Neural cell (in vitro differentiated cells): ENCODE data around the gene CEP89. TPM values are rescaled to one million over a fixed set of nuclear protein-coding genes. Genes with fewer than 3 reads are reported as not detected.
"Not testable (repeated sequence)": the region's sequence is repeated elsewhere in the genome, so short reads cannot be mapped to it uniquely, and the experiment has no call there.

Experiments used
- H2AFZ ChIP-seq: fragments of 200-600, 300-800 bp; sonication (generic), shearing (Covaris generic); 2 replicates; pipeline ENCODE4 v1.6.0; 2014; ENCODE audit warnings: low read depth, mild to moderate bottlenecking, antibody characterized with exemption, low read length, moderate library complexity
- H3F3A ChIP-seq: fragments of 200-600 bp; shearing (Covaris generic); 2 replicates; pipeline ENCODE4 v1.6.1; 2016; ENCODE audit warnings: mild to moderate bottlenecking, moderate library complexity, mixed read lengths, antibody characterized with exemption, low read length; ENCODE audit not compliant: insufficient read depth, poor library complexity, severe bottlenecking
- H3K27ac ChIP-seq: fragments of 200-600, 300-800 bp; sonication (generic), shearing (Covaris generic); 2 replicates; pipeline ENCODE4 v1.5.1; 2014; ENCODE audit warnings: mild to moderate bottlenecking, low read length, moderate library complexity
- H3K27me3 ChIP-seq: fragments of 300-800, 200-600 bp; sonication (generic), shearing (Covaris generic); 2 replicates; pipeline ENCODE4 v1.6.0; 2014; ENCODE audit warnings: mild to moderate bottlenecking, low read depth, low read length, moderate library complexity; ENCODE audit not compliant: insufficient read depth
- H3K36me3 ChIP-seq: fragments of 300-800, 200-600 bp; sonication (generic), shearing (Covaris generic); 2 replicates; pipeline ENCODE4 v1.5.1; 2014; ENCODE audit warnings: mild to moderate bottlenecking, antibody characterized with exemption, low read length, moderate library complexity; ENCODE audit not compliant: insufficient read depth
- H3K4me2 ChIP-seq: fragments of 300-800, 200-600 bp; sonication (generic), shearing (Covaris generic); 2 replicates; pipeline ENCODE4 v1.6.0; 2014; ENCODE audit warnings: mild to moderate bottlenecking, low read length
- H3K4me3 ChIP-seq: fragments of 300-800, 200-600 bp; sonication (generic), shearing (Covaris generic); 2 replicates; pipeline ENCODE4 v1.5.1; 2014; ENCODE audit warnings: mild to moderate bottlenecking, low read length, moderate library complexity
- H3K79me2 ChIP-seq: fragments of 200-600 bp; shearing (Covaris generic); replicated peaks from 2 replicates; pipeline ENCODE4 v1.6.0; 2014; ENCODE audit warnings: mild to moderate bottlenecking, low read length, moderate library complexity; ENCODE audit not compliant: insufficient read depth
- H3K9ac ChIP-seq: fragments of 300-800, 200-600 bp; sonication (generic), shearing (Covaris generic); 2 replicates; pipeline ENCODE4 v1.6.1; 2016; ENCODE audit warnings: mild to moderate bottlenecking, low read length, mixed read lengths
- H3K9me2 ChIP-seq: fragments of 200-600 bp; shearing (Covaris generic); 2 replicates; pipeline ENCODE4 v1.6.1; 2016; ENCODE audit warnings: mild to moderate bottlenecking, low read length, mixed read lengths; ENCODE audit not compliant: insufficient read depth
- H3K9me3 ChIP-seq: fragments of 200-600, 300-800 bp; sonication (generic), shearing (Covaris generic); 2 replicates; pipeline ENCODE4 v1.6.1; 2016; ENCODE audit warnings: mild to moderate bottlenecking, mixed run types, low read length, moderate library complexity, mixed read lengths
- H4K20me1 ChIP-seq: fragments of 200-600 bp; shearing (Covaris generic); 2 replicates; pipeline ENCODE4 v1.6.1; 2016; ENCODE audit warnings: mild to moderate bottlenecking, mixed run types; ENCODE audit not compliant: insufficient read depth
- EP300 ChIP-seq: fragments of 450-650 bp; conservative IDR thresholded peaks from 2 replicates; pipeline ENCODE4 v1.6.1; 2014; ENCODE audit warnings: antibody characterized with exemption, mild to moderate bottlenecking, moderate library complexity; ENCODE audit not compliant: poor library complexity, severe bottlenecking
- EZH2 ChIP-seq: fragments of 200-600, 300-800 bp; shearing (Covaris generic), sonication (generic); IDR thresholded peaks from 2 replicates; pipeline ENCODE4 v1.6.1; 2014; ENCODE audit warnings: antibody characterized with exemption, low read length, borderline replicate concordance, mild to moderate bottlenecking; ENCODE audit not compliant: insufficient read depth, poor library complexity, severe bottlenecking
- MXI1 ChIP-seq: fragments of 450-650 bp; conservative IDR thresholded peaks from 2 replicates; pipeline ENCODE4 v1.6.1; 2014; ENCODE audit warnings: antibody characterized with exemption, mild to moderate bottlenecking; ENCODE audit not compliant: poor library complexity, severe bottlenecking
- POLR2AphosphoS5 ChIP-seq: IDR thresholded peaks from 2 replicates; pipeline ENCODE4 v1.6.1; 2012
- RAD21 ChIP-seq: fragments of 450-650 bp; conservative IDR thresholded peaks from 2 replicates; pipeline ENCODE4 v1.6.1; 2014; ENCODE audit warnings: antibody characterized with exemption, mild to moderate bottlenecking, moderate library complexity
- REST ChIP-seq: IDR thresholded peaks from 2 replicates; pipeline ENCODE4 v1.6.1; 2012; ENCODE audit warnings: borderline replicate concordance
- SMC3 ChIP-seq: fragments of 450-650 bp; conservative IDR thresholded peaks from 2 replicates; pipeline ENCODE4 v1.6.1; 2014; ENCODE audit warnings: antibody characterized with exemption, mild to moderate bottlenecking, moderate library complexity; ENCODE audit not compliant: poor library complexity
- TAF1 ChIP-seq: IDR thresholded peaks from 2 replicates; pipeline ENCODE4 v1.6.1; 2012; ENCODE audit warnings: low read depth
- polyA plus RNA-seq: library from polyadenylated mRNA; depleted of rRNA; stranded (reverse); fragments of >200 nt; gene quantifications from 2 replicates; pipeline ENCODE4 v1.2.3, GENCODE V29; 2014
- TF ChIP-seq, protein P1 (sequence below): fragments of 450-650 bp; IDR thresholded peaks from 2 replicates; pipeline ENCODE4 v1.5.1; 2014; ENCODE audit warnings: antibody characterized with exemption, mild to moderate bottlenecking, moderate library complexity; ENCODE audit not compliant: poor library complexity, severe bottlenecking

The CEP89 gene
- polyA plus RNA-seq, 1 donor from 2014 or later = 24.1 TPM

- Histone ChIP-seq H2AFZ (no peak overlapping the region), H3K4me3 (no peak overlapping the region), H3K79me2 (no peaks in the 10 kb centered on the region), H3K9ac (no peak overlapping the region), H3K27ac (no peak overlapping the region), H3F3A (no peaks in the 10 kb centered on the region), H3K27me3 (no peaks in the 10 kb centered on the region), H3K36me3 (no peaks in the 10 kb centered on the region), H4K20me1 (no peaks in the 10 kb centered on the region), H3K9me3 (no peaks in the 10 kb centered on the region), H3K9me2 (no peaks in the 10 kb centered on the region), H3K4me2 (no peak overlapping the region)
- TF ChIP-seq SMC3 = no peak
- TF ChIP-seq TAF1 = no peak
- TF ChIP-seq RAD21 = no peak
- TF ChIP-seq EP300 = no peak
- TF ChIP-seq REST = no peak
- TF ChIP-seq, protein P1, sequence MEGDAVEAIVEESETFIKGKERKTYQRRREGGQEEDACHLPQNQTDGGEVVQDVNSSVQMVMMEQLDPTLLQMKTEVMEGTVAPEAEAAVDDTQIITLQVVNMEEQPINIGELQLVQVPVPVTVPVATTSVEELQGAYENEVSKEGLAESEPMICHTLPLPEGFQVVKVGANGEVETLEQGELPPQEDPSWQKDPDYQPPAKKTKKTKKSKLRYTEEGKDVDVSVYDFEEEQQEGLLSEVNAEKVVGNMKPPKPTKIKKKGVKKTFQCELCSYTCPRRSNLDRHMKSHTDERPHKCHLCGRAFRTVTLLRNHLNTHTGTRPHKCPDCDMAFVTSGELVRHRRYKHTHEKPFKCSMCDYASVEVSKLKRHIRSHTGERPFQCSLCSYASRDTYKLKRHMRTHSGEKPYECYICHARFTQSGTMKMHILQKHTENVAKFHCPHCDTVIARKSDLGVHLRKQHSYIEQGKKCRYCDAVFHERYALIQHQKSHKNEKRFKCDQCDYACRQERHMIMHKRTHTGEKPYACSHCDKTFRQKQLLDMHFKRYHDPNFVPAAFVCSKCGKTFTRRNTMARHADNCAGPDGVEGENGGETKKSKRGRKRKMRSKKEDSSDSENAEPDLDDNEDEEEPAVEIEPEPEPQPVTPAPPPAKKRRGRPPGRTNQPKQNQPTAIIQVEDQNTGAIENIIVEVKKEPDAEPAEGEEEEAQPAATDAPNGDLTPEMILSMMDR = no peak
- no peak for TF ChIP-seq POLR2AphosphoS5
- TF ChIP-seq EZH2 = no peak
- TF ChIP-seq MXI1 = no peak
Observed at GRCh38 chr19:33005440-33005839, 33.7 kb upstream of the CEP89 start.

- not testable (repeated sequence) for H3K9me2 ChIP-seq, H3K27me3 ChIP-seq, H3K9ac ChIP-seq
Observed at GRCh38 chr19:33003424-33004024, 31.8 kb upstream of the CEP89 start.

DNA sequence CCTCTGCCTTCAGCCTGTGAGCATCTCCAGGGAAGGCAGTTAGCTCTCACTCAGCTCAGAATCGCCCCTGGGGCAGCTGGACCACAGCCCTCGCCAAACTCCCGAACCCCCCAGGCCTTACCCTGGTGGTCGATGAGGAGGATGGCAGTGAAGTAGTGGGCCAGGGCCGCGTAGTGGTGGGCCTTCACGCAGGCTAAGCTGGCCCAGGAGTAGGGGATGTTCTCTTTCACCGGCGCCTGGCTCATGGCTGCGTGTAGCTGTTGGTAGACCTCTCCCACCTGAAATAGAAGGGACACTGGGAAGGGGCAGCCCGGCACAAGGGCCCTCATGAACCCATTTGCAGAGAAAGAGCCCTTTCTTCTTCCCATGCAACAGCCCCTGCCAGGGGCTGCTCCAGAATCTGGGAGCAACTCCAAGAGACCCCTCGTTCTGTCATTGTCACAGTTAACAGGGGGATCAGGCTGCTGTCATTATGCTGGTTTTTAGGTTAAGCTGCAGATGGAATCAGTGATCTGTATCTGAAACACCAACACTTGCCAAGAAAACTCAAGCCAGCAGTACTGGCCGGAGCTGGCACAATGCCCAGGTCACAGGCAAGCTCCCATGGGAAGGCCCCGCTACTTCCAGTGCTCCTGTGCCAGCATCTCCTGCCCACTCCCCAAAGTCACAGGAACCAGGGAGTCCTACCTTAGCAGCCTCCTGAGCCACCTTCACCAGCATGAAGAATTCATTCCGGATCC, 30.5 kb upstream of the CEP89 start:
- H3K27me3 ChIP-seq, H3K9ac ChIP-seq, H3K79me2 ChIP-seq, H3K9me2 ChIP-seq, H4K20me1 ChIP-seq, H3K4me3 ChIP-seq, H3K36me3 ChIP-seq, H3K4me2 ChIP-seq, H2AFZ ChIP-seq, H3K9me3 ChIP-seq, H3K27ac ChIP-seq, H3F3A ChIP-seq: not testable (repeated sequence)

More at GRCh38 chr19:33003424-33004024, 31.8 kb upstream of the CEP89 start:
- H2AFZ ChIP-seq, H3K9me3 ChIP-seq, H3K79me2 ChIP-seq, H3K27ac ChIP-seq, H3K36me3 ChIP-seq, H3K4me2 ChIP-seq, H3K4me3 ChIP-seq, H3F3A ChIP-seq, H4K20me1 ChIP-seq: not testable (repeated sequence)
